HG02840 (cell line): ENCODE measurements around the gene WASHC3.
"Not testable (repeated sequence)": the region's sequence is repeated elsewhere in the genome, so short reads cannot be mapped to it uniquely, and the experiment has no call there.

ENCODE experiments used
- ATAC-seq: cut with Tn5 transposase; IDR thresholded peaks from one replicate; pipeline ENCODE4 v1.9.1; 2021; ENCODE audit warnings: mild to moderate bottlenecking, moderate library complexity, moderate number of reproducible peaks; ENCODE audit not compliant: unreplicated experiment, low FRiP score

WASHC3 gene

DNA sequence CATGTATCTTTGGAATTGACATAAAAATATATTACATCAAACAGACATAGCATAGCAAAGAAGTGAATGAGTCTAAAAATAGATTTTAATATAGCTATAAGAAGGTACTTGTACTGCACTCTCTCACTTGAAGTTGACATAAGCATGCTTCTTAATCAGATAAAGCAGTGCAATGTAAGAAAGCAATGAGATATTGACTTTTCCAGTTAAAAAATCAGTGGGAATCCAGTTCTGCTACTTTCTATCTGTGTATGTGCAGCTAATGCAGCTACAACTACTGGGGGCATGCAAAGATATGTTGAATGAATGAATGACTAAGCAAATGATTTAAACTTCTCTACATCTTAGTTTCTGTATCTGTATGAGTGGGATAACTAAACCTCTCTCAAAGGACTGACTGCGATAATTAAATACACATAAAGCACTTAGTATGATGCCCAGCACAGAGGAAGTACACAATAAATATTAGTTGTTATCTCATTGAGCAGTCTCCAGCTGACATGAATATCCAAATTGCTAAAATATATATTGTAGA, 10.3 kb downstream of the WASHC3 start:
- ATAC-seq: no peak

- no peak for ATAC-seq
Observed at GRCh38 chr12:102050660-102051430, 10.9 kb downstream of the WASHC3 start.

GRCh38 chr12:102043928-102044327, 17.9 kb downstream of the WASHC3 start:
- ATAC-seq: peak; percentile 93

DNA sequence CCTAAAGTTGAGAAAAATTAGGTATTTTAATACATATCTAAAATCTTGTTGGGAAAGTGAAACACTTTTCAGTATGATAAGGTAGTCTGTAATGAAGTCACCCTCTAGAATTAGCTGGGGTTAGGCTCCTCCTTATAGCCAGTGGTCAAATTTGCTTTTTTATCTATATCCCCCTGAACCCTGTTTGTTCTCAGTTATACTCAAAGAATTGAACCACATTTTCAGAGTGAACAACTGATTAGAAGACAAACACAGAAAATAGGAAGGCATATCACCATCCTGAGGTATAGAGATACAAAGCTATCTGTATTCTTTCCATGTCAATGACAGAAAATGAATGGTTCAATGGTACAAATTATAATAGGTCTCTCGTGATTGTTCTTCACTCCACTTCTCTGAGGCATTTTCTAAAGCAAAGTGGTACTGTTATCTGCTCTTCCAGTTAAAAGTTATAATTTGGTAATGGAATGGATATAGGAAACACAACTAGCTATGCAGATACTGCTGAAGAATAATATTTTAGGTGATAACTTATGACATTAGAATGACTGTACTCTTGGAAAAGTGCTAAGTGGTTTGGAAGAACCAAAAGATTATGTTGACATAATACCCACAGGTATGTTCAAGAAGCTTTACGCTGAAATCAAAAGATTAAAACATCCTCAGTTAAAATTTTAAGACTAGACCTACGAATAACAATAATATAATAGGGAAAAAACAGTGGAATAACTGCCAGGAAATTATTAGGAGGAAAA, 27.6 kb downstream of the WASHC3 start:
- ATAC-seq: no peak

DNA sequence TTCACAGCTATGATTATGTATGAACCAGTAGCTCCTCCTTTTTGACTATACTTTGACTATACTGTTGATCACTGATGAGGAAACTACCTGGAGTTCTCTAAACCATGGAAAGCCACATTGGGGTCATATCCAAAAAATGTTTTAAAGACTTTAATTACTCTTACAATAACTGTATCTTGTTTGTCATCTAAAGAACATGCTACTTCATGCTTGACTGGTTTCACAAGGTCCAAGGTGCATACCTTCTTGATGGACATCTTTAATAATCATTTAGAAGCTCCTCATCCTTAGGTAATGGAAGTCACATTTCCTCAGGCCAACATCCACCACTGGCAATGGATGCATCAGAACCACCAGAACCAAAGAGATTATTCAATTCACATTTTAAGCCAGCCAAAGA, 29.9 kb downstream of the WASHC3 start:
- ATAC-seq: no peak

DNA sequence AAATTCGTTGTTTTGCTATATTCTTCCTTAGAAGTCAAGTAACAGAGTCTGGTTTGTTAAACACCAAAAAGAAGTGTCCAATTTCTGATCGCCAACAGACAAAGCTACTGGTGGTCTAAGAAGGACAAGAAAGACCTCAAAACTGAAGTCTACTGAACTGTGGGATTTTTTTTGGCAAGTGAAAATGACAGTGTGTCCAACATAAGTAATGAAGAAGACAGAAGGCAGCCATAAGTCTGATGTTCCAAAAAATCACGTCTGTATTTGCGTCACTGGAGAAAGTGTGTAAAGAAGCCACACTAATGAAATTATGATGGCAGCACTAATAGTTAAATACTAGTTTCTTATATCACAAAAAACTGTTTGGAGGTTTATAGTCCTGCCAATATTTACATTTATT, 32.6 kb downstream of the WASHC3 start:
- ATAC-seq: no peak

DNA sequence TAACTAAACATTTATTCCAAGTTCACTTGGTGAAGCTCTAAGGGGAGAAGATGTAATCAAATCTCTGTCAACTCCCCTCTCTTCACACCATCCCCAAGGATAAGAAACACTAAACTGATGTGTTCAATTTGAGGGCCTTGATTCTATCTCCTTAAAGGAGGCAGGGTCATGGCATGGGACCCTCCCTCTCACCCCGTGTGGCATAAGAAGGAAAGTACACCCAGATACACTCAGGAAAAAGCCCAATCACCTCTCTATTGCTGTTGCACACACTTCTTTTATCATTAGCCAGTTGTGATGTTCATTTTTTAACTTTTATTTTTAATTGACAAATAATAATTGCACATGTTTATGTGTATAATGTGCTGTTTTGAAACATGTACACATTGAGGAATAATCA, 35.1 kb downstream of the WASHC3 start:
- ATAC-seq: no peak

- ATAC-seq: no peak
Observed at GRCh38 chr12:102024765-102025164, 37.0 kb downstream of the WASHC3 start.

- ATAC-seq: no peak
Observed at GRCh38 chr12:102023343-102023930, 38.4 kb downstream of the WASHC3 start.

GRCh38 chr12:102022286-102022685, 39.5 kb downstream of the WASHC3 start:
- ATAC-seq: no peak

GRCh38 chr12:102021540-102022246, 40.1 kb downstream of the WASHC3 start:
- no peak for ATAC-seq

DNA sequence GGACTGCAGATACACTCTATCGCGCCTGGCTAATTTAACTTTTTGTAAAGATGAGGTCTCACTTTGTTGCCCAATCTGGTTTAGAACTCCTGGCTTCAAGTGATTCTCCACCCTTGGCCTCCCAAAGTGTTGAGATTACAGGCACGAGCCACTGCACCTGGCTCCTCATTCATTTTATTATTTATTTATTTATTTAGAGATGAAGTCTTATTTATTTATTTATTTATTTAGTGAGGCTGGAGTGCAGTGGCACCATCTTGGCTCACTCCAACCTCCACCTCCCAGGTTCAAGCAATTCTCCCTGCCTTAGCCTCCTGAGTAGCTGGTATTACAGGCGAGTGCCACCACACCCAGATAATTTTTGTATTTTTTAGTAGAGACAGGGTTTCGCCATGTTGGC, 43.2 kb downstream of the WASHC3 start:
- not testable (repeated sequence) for ATAC-seq

GRCh38 chr12:102016472-102016871, 45.3 kb downstream of the WASHC3 start:
- no peak for ATAC-seq

DNA sequence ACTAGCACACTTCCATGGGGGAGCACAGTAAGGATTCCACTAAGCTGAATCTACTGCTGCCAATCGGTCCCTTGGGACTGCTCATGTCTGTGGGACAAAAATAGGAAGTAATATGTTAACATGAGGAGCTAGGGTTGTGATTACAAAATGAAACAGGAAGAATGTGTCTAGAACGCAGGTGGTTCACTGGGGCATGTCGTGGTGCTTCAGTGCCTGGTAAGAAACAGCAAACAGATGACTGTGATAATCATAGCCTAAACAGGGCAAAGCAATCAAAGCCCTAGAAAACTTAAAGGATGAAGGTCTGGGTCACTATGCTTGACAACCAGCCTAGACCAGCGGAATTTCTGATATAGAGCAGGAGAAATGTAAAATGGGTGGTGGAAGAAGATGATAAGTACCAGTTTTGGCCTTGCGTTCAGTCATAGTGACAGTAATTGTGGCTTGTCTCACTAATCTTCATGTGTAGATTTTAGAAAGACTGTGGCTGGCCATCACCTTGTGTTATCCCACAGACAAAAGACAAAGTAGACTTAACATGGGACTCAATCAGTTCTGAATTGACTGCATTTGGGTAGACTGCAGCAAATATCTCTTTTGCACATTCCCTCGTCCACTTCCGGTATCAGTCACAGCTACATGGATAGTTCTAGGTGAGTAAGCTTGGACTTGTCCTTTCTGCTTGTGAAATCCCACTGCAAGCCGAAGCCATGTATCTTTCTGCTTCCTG, 51.4 kb downstream of the WASHC3 start:
- peak; percentile 79 for ATAC-seq

GRCh38 chr12:102009796-102010195, 52.0 kb downstream of the WASHC3 start:
- ATAC-seq: no peak

DNA sequence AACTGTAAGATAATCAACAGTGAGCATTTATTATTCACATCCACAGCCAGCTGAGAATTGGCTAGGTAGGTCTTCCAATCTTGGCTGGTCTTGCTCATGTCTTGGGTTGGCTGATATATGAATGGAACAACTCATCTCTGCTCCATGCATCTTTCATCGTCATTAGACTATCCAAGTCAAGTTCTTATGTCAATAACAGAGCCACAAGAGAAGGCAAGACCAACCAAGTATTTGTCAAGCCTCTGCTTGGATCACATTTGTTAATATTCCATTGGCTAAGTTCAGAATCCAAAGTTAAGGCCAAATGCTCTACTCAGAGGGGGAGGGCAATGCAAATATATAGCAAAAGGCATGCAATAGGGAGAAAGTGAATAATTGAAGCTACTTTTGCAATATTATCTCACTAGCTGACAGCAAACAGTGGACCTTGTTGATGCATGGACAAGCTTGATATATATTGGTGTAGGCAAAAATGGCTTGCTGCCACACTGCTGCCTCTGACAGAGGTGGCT, 53.1 kb downstream of the WASHC3 start:
- ATAC-seq: no peak

DNA sequence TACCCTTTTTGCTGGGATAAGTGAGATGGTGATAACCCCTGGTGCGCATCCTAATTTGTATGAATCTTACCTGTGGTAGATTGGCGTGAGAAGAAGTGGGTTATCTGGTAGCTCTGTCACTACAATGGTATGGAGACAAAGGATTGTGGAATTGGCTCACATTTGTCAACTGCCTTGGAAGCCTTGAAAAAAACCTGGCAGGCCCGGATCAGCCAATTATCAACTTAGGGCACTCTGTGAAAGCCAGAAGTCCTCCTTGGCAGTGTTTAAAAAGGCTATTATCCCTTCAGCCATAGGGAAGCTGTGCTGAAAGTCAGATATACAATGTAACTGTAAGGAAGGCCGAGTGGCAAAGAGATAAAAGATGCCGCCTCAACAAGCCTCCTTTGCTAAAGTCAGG, 56.5 kb downstream of the WASHC3 start:
- ATAC-seq: no peak

- ATAC-seq: no peak
Observed at GRCh38 chr12:101997102-101997501, 64.7 kb downstream of the WASHC3 start.

DNA sequence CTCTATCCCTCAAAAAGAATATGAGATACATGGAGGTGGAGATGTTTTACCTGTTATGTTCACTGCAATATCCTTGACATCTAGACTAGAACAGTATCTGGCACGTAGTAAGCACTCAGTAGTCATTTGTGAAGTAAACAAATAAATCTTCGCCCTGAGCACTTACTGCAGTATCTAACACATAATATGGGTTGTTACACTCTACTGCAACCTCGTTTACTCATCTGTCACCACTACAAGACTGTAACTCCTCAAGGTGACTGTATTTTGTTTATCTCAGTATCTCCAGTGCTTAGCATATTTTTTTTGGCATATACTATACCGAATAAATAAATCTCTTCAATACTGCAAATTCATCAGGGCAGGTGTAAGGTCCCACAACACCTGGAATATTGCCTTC, 66.1 kb downstream of the WASHC3 start:
- no peak for ATAC-seq

DNA sequence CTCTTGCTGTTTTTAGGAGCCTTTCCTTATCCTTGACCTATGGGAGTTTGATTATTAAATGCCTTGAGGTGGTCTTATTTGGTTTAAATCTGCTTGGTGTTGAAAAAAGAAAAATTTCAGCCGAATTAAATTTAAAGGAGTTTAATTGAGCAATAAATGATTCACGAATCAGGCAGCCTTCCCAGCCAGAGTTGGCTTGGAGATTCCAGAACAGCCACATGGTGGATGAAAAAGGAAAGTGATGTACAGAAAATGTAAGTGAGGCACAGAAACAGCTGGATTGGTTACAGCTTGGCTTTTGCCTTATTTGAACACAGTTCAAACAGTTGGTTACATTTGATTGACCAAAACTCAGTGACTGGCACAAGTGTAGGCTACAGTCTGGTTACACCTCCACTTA, 69.7 kb downstream of the WASHC3 start:
- ATAC-seq: no peak
